HG03460 (cell line): Measurements from ENCODE around the gene TNKS2.
"Not testable (repeated sequence)": the region's sequence is repeated elsewhere in the genome, so short reads cannot be mapped to it uniquely, and the experiment has no call there.

Experiments
- ATAC-seq: cut with Tn5 transposase; IDR thresholded peaks from one replicate; pipeline ENCODE4 v1.9.1; 2021; ENCODE audit not compliant: unreplicated experiment

TNKS2 gene

GRCh38 chr10:91796331-91797047 is 1.7 kb upstream of the TNKS2 start:
- peak; percentile 38 for ATAC-seq

- no peak for ATAC-seq
These were observed 1.1 kb upstream of the TNKS2 start for GRCh38 chr10:91797048-91797690.

- ATAC-seq, result peak; percentile 33
These were observed 704 bp downstream of the TNKS2 start for GRCh38 chr10:91798649-91799611.

- ATAC-seq, result no peak
These were observed 1.4 kb downstream of the TNKS2 start for GRCh38 chr10:91799612-91799975.

- ATAC-seq, result no peak
These were observed 2.0 kb downstream of the TNKS2 start for GRCh38 chr10:91800182-91800581.

DNA sequence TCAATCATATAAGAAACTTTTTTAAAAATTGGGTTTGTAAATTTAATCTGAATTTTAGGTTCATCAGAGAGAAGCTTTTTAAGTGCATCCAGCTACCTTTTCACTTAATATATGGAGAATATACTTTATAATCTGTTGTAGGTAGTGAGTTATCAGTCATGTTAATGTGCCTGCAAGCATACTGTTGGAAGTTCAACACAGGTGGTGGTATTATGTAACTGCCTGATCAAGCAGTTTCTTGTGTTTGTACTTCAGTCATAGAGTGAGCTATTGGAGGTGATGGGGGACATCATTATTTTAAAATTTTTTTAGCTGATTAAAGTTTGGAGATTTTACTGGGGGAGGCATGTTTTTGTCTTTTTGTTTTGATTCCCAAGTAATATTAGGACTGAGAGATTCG is 2.5 kb downstream of the TNKS2 start:
- no peak for ATAC-seq

- no peak for ATAC-seq
These were observed 5.3 kb downstream of the TNKS2 start for GRCh38 chr10:91803386-91804125.

- no peak for ATAC-seq
These were observed 5.9 kb downstream of the TNKS2 start for GRCh38 chr10:91804126-91804510.

- ATAC-seq, result no peak
These were observed 7.0 kb downstream of the TNKS2 start for GRCh38 chr10:91805110-91805838.

DNA sequence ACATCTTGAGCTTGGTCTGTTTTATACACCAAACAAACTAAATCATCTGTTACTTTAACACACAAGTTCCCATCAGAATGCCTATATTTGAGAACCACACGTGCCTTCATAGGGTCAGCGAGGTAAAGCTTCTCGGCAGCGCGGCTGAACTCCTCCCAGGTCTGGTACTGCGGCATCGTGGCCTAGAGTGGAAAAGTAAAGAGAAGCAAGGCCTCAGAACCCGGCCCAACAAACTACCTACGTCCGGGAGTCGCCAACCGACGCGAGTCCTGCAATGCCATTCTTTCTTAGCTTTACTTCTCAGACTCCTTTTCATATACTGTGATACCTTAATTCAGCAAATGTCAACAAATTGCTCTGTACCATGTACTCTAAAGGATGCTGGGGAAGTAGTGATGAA is 9.0 kb downstream of the TNKS2 start:
- not testable (repeated sequence) for ATAC-seq

DNA sequence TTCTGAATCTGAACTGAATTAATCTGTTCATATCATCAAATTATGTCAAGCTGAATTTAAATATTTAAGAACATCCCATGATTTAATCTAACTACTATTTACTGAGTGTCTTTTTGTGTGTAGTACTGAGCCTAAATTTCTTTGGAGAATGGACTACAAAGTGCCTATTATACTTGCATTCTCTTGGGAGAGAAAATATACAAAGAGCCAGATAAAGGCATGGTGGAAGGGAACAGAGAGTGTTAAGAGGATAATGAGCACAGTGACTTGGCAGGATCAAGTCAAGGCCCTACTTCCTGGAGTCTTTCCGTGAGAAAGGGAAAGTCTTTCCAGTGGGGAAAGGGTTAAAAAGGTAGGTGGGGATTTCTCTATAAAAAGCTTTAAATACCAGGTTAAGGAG is 15.0 kb downstream of the TNKS2 start:
- no peak for ATAC-seq

GRCh38 chr10:91816981-91817380 is 18.8 kb downstream of the TNKS2 start:
- no peak for ATAC-seq

DNA sequence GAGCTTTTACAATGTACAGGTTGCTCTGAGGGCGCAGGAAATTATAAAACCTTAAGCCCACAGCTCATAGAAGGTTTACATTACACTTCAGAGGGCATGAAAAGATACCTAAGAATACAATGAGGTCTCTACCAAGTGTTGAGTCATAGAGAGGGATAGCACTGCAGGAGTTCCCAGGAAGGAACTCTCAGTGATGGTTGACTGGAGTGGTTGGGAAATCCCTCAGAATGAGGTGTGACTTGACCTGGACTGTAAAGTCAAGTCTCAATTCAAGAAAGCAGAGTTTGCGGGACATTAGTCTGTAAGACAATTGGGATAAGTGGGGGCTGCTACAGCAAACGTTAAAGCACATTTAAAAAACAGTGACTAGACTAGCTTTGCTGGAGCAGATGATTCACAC is 21.9 kb downstream of the TNKS2 start:
- ATAC-seq, result no peak

DNA sequence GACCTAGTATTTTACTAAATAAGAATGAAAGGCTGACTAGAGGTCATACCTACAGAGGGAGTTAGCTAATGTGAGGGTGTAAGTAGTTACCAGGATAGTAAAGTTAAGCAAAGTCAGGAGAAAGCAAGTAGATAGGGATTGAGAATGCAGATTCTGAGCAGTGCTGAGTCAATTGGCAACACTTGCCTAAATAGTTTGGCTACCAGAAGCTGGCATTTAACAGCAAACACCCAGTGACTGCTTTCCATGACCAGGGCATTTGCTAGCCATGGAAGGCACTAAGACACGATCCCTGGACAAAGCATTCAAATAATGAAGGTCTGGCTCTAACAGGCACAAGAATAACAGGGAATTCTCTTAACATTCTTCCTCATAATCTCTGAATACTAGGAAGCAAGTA is 25.9 kb downstream of the TNKS2 start:
- ATAC-seq, result no peak

GRCh38 chr10:91829268-91829667 is 31.0 kb downstream of the TNKS2 start:
- no peak for ATAC-seq

DNA sequence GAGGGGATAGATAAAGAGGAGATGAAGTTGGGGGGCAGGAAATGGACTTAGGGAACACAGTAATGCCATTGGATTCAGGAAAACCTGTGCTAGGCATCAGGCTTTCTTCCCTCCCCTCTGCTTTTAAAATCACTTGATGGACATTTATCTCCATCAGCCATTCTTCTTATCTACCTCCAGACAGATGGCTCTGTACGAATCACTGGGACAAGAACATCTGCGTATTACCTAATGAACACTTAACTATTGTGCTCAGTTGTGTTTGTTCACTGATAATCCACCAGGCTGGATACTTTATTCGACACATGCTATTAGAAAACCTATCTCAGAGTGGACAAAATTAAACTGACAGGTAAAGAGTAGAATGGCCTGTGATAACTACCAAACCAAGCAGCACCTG is 40.0 kb downstream of the TNKS2 start:
- ATAC-seq, result no peak

DNA sequence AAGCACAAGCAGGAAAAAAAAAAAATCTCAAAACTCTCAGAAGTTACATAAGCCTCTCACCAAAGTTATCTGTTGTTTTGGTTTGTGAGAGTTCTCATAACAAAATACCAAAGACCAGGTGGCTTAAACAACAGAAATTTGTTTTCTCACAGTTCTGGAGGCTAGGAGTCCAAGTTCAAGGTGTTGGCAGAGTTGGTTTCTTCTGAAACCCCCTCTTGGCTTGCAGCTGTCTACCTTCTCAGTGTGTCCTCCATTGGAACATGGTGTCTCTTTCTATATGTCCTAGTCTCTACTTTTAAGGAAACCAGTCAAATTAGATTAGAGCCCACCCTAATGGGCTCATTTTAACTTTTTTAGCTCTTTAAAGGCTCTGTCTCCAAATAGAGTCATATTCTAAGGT is 44.9 kb downstream of the TNKS2 start:
- ATAC-seq, result no peak

GRCh38 chr10:91856637-91857036 is 58.4 kb downstream of the TNKS2 start:
- ATAC-seq, result no peak

DNA sequence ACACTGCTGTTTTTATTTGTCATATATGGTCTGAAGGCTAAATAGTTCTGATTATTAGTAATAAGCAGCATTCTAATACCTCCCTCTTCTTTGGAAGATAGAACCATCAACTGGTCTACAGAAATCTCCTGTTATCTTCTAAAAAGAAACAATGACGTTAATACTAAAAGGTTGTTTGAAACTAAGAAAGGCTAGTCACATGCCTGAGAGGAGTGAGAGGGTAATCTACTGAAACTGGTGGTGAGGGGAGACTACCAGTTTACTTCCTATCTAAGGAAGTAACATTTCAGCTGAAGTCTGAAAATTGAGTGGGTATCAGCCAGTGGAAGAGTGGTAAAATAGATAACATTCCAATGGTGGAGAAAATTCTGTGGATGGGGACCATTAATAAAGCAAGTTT is 62.7 kb downstream of the TNKS2 start:
- ATAC-seq, result no peak

GRCh38 chr10:91864099-91864498 is 65.9 kb downstream of the TNKS2 start:
- no peak for ATAC-seq
